D721Med (cell line): Measurements from ENCODE around the gene CEP19.

ENCODE experiments used
- DNase-seq: peaks from one replicate; pipeline ENCODE4 v3.0.0; 2011; ENCODE audit warnings: low spot score; ENCODE audit not compliant: insufficient read length
- FAIRE-seq: peaks from 2 replicates; lab custom pipeline; 2011; peaks lifted over from hg19 to GRCh38; lab: Jason Lieb, UNC
- TF ChIP-seq, protein P1 (sequence below): IDR thresholded peaks from 2 replicates; pipeline ENCODE4 v1.5.1; 2012; ENCODE audit warnings: mild to moderate bottlenecking, control low read depth; ENCODE audit not compliant: insufficient read depth; ENCODE audit errors: missing control alignments

The CEP19 gene

DNA sequence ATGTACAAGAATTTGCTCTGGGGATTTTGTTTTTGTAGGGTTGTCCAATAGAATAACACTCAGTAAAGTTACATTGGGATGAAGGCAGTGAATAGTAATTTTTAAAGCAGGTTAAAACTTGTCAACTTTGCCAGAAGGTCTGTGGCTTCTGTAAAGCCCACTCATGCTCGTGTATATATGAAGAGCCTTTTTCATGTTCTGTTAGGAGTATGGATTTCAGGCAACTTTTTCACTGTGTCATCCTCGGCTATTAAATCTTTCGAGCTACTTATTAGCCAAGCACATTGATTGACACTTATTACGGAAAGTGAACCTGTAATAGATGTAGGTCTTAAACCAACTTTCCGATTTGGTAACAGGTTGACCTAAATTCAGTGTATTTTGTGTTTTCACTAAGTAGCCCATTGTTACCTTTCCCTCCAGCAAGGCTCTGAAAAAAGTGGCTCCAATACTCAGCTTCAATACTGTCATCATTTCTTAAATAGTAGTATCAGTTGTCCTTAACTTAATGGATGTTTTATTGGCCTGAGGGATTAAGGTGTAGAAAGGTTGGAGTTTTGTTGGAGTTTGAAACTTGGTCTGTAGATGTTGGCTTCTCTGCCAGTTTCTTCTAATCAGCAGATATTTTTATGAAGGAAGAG is 29.3 kb upstream of the CEP19 start:
- FAIRE-seq (no peak), DNase-seq (no peak)
- TF ChIP-seq, protein P1, sequence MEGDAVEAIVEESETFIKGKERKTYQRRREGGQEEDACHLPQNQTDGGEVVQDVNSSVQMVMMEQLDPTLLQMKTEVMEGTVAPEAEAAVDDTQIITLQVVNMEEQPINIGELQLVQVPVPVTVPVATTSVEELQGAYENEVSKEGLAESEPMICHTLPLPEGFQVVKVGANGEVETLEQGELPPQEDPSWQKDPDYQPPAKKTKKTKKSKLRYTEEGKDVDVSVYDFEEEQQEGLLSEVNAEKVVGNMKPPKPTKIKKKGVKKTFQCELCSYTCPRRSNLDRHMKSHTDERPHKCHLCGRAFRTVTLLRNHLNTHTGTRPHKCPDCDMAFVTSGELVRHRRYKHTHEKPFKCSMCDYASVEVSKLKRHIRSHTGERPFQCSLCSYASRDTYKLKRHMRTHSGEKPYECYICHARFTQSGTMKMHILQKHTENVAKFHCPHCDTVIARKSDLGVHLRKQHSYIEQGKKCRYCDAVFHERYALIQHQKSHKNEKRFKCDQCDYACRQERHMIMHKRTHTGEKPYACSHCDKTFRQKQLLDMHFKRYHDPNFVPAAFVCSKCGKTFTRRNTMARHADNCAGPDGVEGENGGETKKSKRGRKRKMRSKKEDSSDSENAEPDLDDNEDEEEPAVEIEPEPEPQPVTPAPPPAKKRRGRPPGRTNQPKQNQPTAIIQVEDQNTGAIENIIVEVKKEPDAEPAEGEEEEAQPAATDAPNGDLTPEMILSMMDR, result no peak

DNA sequence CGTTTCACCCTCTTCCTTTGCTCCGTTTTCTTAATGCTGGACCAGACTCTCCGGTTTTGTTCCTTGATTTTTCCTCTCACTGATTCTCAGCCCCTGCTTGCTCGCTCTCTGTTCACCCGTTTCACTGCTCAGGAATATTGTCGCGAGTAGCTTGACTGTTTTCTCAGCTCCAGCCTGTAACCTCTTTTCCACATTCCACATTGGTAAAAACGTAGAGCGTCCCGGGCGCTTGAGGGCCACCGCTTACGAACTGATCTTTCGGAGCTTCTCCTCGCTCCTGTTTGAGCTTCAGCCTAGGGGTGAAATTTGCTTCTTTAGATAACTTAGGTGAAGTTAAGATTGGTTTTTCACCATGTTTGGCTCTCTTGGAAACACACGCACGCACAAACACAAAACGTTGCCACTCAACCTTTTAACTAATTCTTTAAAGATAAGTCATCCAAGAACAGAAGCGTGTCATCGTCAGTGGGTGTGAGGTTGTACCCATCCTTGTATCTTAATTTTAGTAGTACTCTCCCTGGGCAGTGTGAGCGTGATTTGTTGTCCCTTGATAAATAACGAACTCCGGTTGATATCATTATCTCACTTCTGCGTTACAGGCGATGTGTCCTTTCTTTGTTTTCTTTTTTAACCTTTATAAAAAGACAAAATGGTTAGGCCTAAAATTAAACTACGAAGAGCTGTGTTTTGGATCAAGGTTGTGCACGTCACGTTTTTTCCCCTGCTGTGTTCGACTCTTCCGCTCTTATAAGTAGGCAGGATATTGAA is 28.6 kb upstream of the CEP19 start:
- DNase-seq, result no peak
- FAIRE-seq, result no peak
- TF ChIP-seq, protein P1, result no peak

DNA sequence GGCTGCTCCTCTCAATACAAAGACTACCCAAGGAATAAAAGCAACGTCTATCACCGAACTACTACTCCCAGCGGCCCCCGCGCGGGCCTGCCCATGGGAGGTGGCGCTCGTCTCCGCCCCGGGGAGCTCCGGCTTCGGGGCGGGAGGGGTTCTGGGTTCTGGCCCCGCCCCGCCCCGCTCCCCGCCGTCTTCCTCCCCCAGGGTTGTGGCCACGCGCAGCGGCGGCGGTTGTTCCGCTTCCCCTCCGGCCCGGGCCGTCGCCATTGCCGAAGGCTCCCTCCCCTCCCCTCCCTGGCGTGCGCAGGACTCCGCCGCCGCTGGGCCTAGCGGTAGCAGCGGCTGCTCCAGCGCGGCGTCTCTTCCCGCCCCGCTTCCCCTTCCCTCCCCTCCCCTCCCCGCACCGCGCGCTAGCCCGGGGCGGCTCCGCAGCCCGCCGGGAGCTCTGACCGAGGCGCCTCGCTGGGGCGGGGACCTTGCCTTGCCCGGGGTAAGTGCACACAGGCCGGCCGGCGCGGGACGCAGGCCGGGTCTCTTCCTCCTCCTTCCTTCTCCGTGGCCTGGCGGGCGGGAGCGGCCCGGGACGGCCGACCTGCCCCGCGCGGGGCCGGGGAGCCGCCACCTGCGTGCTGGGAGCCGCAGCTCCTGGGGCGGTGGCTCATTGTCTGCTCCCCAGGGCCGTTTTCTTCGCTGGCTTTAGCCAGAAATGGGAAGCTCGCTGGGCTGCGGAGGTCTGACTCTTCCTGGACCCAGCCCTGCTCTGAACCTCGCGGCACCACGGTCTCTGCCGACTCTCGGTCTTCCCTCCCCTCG is 27.8 kb upstream of the CEP19 start, which contains the start of gene PAK2:
Gene PAK2, plus strand, starts transcription at position 187 of the 810 bp plus-strand sequence. CDS start 42,790 bp downstream, outside the sequence.
- TF ChIP-seq, protein P1, result no peak
- FAIRE-seq (no peak), DNase-seq (peak; percentile 58)

DNA sequence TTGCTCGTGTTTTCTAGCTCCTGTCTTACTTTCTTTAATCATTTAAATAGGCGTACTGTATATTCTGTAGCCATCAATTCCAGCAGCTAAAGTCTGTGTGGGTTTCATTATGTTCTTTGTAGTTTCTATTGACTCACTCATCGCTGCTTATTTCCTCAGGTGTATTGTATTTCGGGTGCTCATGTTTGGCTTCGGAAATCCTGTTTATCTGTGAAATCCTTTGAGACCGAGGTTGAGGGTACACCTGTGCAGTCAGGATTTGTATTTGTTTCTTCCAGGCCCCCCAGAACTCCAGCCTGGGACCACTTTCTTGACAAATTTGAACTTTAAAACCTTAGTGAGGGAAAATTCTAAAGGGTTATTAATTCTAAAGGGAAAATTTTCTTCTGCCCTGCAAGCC is 25.6 kb upstream of the CEP19 start:
- TF ChIP-seq, protein P1, result no peak
- no peak for FAIRE-seq
- DNase-seq, result no peak

DNA sequence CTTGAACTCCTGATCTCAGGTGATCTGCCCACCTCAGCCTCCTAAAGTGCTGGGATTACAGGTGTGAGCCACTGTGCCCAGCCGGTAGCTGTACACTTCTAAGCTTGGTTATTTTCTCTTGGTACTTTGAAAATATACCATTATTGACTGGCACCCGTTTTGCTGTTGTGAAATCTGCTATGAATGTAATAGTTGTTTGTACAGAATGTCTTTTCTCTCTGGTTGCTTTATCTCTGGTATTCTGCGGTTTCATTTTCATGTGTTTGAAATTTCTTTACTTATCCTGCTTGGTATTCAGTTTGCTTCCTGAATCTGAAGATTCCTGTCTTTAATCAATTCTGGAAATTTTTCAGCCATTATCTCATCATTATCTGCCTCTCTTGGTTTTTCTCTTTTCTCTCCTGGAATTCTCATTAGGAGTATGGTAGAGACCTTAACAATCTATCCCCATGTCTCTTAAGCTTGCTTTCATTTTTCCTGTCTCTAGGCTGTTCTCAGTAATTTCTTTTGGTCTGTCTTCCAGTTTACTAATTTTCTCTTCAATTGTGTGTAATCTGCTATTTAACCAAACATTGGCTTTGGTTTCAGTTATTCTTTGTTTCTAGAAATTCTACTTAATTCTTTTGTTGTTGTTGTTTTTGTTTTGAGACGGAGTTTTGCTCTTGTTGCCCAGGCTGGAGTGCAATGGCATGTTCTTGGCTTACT is 24.8 kb upstream of the CEP19 start:
- DNase-seq (no peak), FAIRE-seq (no peak)
- TF ChIP-seq, protein P1, result no peak

DNA sequence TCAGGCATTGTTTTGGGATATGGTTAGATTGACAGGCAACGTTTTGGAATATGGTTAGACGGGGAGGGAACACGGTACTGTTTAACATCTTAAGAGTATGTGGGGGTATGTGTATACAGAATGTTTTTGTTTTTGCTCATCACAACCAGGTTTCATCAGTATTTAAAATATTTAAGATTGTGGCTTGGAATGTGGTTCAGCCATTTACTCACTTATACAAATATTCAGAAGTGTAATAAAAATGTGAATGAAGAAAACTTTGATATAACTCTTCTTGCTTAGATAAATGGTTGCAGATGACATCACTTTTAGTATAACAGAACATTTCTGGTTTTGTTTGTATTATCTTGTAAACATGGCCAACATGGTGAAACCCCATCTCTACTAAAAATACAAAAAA is 23.7 kb upstream of the CEP19 start:
- TF ChIP-seq, protein P1, result no peak
- FAIRE-seq, result no peak
- no peak for DNase-seq
